ENCODE data around the gene ASB8. TPM values are rescaled to one million over a fixed set of nuclear protein-coding genes. Genes with fewer than 3 reads are reported as not detected.
"Not testable (repeated sequence)": the region's sequence is repeated elsewhere in the genome, so short reads cannot be mapped to it uniquely, and the experiment has no call there.

The ASB8 gene
- total and polyA plus RNA-seq, 11 donors = 24.9 to 97.6 (median 79.1) TPM

- ATAC-seq = no peak
- no peak for DNase-seq
- WGBS, 4 donors = 66 to 74% (median 68%) methylated on average over 3 of the region's 3 CpGs
- Histone ChIP-seq H3K9me3 (no peaks in the 10 kb centered on the region), H3K4me1 (peaks cover 0 to 45% (median 16%) of the 10 kb centered on the region in 12 donors), H3K27ac (peak overlapping the region in 11 of 12 donors; percentile 71 to 94 (median 88)), H3K36me3 (peaks cover 0 to 19% (median 10%) of the 10 kb centered on the region in 9 donors), H3K27me3 (no peaks in the 10 kb centered on the region), H3K4me3 (peak overlapping the region in 11 of 12 donors; percentile 55 to 99 (median 82))
- no peak for TF ChIP-seq POLR2A (IDR thresholded peaks at IDR 0.05)
- no peak for TF ChIP-seq CTCF (IDR thresholded peaks at IDR 0.05)
- intact Hi-C loops (cut with DNase I) = loop anchor here (1.0 to 10.0 kb wide), 9 partner anchors 25 to 196 kb away; partner anchors contain the start of genes SENP1 (in 9 of the 10), TMEM106C (in 2 of the 10), CCDC184 (in 1 of the 10) and PFKM (in 1 of the 10)
Observed at GRCh38 chr12:48157889-48158370, 615 bp upstream of the ASB8 start.

GRCh38 chr12:48156652-48157017, 680 bp downstream of the ASB8 start:
- H3K4me3 ChIP-seq = peak overlapping the region; percentile 55 to 99 (median 84)
- peak overlapping the region; percentile 71 to 94 (median 88) for H3K27ac ChIP-seq
- peaks cover 0 to 32% (median 23%) of the 10 kb centered on the region in 9 donors for H3K36me3 ChIP-seq
- ATAC-seq (no peak), DNase-seq (no peak)
- no peaks in the 10 kb centered on the region for H3K9me3 ChIP-seq
- H3K4me1 ChIP-seq = peaks cover 0 to 52% (median 19%) of the 10 kb centered on the region in 12 donors
- TF ChIP-seq POLR2A (IDR thresholded peaks at IDR 0.05) (no peak), CTCF (IDR thresholded peaks at IDR 0.05) (no peak)
- intact Hi-C loops (cut with DNase I) = loop anchor here (1.0 to 10.0 kb wide), 8 partner anchors 34 to 194 kb away; partner anchors contain the start of genes SENP1 (in 9 of the 10), TMEM106C (in 2 of the 10) and PFKM (in 1 of the 10)
- H3K27me3 ChIP-seq = no peaks in the 10 kb centered on the region
- WGBS, 4 donors = 26 to 31% (median 28%) methylated on average over 8 of the region's 8 CpGs

GRCh38 chr12:48155786-48156185, 1.5 kb downstream of the ASB8 start:
- not testable (repeated sequence) for DNase-seq, H3K27ac ChIP-seq, H3K9me3 ChIP-seq, ATAC-seq, H3K27me3 ChIP-seq
- WGBS, 4 donors = 93 to 97% (median 95%) methylated on average over 5 of the region's 5 CpGs
- intact Hi-C loops (cut with DNase I) = loop anchor here in 9 of 10 donors (2.0 to 10.0 kb wide), 6 partner anchors 33 to 193 kb away; partner anchors contain the start of genes SENP1 (in 6 of the 9) and TMEM106C (in 2 of the 9)
- Histone ChIP-seq H3K36me3 (peaks cover 0 to 40% (median 31%) of the 10 kb centered on the region in 9 donors), H3K4me3 (peak overlapping the region in 3 of 12 donors; percentile 69 to 87 (median 80)), H3K4me1 (peaks cover 0 to 58% (median 23%) of the 10 kb centered on the region in 12 donors)

GRCh38 chr12:48151103-48151771, 6.1 kb downstream of the ASB8 start:
- no peak overlapping the region for H3K4me3 ChIP-seq
- WGBS, 4 donors = 67 to 89% (median 77%) methylated on average over 2 of the region's 2 CpGs
- ATAC-seq (peak; percentile 21 to 54 (median 26)), DNase-seq (no peak)
- TF ChIP-seq CTCF (IDR thresholded peaks at IDR 0.05) (no peak), POLR2A (IDR thresholded peaks at IDR 0.05) (no peak)
- H3K27ac ChIP-seq = peak overlapping the region in 9 of 12 donors; percentile 1 to 68 (median 33)
- no peaks in the 10 kb centered on the region for H3K9me3 ChIP-seq
- intact Hi-C loops (cut with DNase I) = loop anchor here in 1 of 10 donors (10.0 kb wide), 1 partner anchor 186 kb away; the partner anchor contains the start of gene TMEM106C
- peaks cover 0 to 68% (median 19%) of the 10 kb centered on the region in 12 donors for H3K4me1 ChIP-seq
- no peaks in the 10 kb centered on the region for H3K27me3 ChIP-seq
- H3K36me3 ChIP-seq = peaks cover 0 to 86% (median 77%) of the 10 kb centered on the region in 9 donors

Measured in heart left ventricle (tissue), 16 donors.